ENCODE measurements around the gene HAAO.

Gene HAAO

GRCh38 chr2:42804891-42805290 lies 12.5 kb upstream of the HAAO start:
- Mint-ChIP-seq H3K4me1 (peaks cover 5% of the 10 kb centered on the region), H3K27ac (no peak overlapping the region), H3K36me3 (peaks cover 6% of the 10 kb centered on the region), H3K4me3 (no peak overlapping the region), H3K9me3 (no peaks in the 10 kb centered on the region)
- ATAC-seq = no peak
- DNase-seq (ENCODE audit: low spot score in 2 of 2) = no peak

GRCh38 chr2:42804338-42804737 lies 12.0 kb upstream of the HAAO start:
- no peak overlapping the region for H3K27ac Mint-ChIP-seq
- no peak for DNase-seq (ENCODE audit: low spot score in 2 of 2)

GRCh38 chr2:42802150-42802549 lies 9.8 kb upstream of the HAAO start:
- H3K4me3 Mint-ChIP-seq = no peak overlapping the region
- H3K27ac Mint-ChIP-seq = no peak overlapping the region
- no peaks in the 10 kb centered on the region for H3K4me1 Mint-ChIP-seq
- H3K9me3 Mint-ChIP-seq = no peaks in the 10 kb centered on the region
- ATAC-seq (no peak), DNase-seq (ENCODE audit: low spot score in 2 of 2) (no peak)
- no peaks in the 10 kb centered on the region for H3K36me3 Mint-ChIP-seq

More at GRCh38 chr2:42804338-42804737, 12.0 kb upstream of the HAAO start:
- no peak for ATAC-seq
- no peak overlapping the region for H3K4me3 Mint-ChIP-seq
- peaks cover 5% of the 10 kb centered on the region for H3K4me1 Mint-ChIP-seq
- no peaks in the 10 kb centered on the region for H3K9me3 Mint-ChIP-seq
- peaks cover 5% of the 10 kb centered on the region for H3K36me3 Mint-ChIP-seq

GRCh38 chr2:42801381-42801780 lies 9.0 kb upstream of the HAAO start:
- Mint-ChIP-seq H3K9me3 (no peaks in the 10 kb centered on the region), H3K4me3 (no peak overlapping the region), H3K4me1 (peaks cover 3% of the 10 kb centered on the region), H3K36me3 (no peaks in the 10 kb centered on the region), H3K27ac (no peak overlapping the region)
- ATAC-seq (no peak), DNase-seq (ENCODE audit: low spot score in 2 of 2) (no peak)

GRCh38 chr2:42800981-42801380 lies 8.6 kb upstream of the HAAO start:
- Mint-ChIP-seq H3K4me3 (no peak overlapping the region), H3K36me3 (no peaks in the 10 kb centered on the region), H3K4me1 (peaks cover 7% of the 10 kb centered on the region), H3K9me3 (no peaks in the 10 kb centered on the region), H3K27ac (no peak overlapping the region)
- no peak for DNase-seq (ENCODE audit: low spot score in 2 of 2)
- no peak for ATAC-seq

- H3K9me3 Mint-ChIP-seq = no peaks in the 10 kb centered on the region
- DNase-seq (ENCODE audit: low spot score in 2 of 2) (no peak), ATAC-seq (no peak)
- H3K36me3 Mint-ChIP-seq = no peaks in the 10 kb centered on the region
- peaks cover 12% of the 10 kb centered on the region for H3K4me1 Mint-ChIP-seq
- H3K4me3 Mint-ChIP-seq = no peak overlapping the region
- H3K27ac Mint-ChIP-seq = no peak overlapping the region
Measured at GRCh38 chr2:42800461-42800962, 8.1 kb upstream of the HAAO start.

- no peaks in the 10 kb centered on the region for H3K36me3 Mint-ChIP-seq
- no peak overlapping the region for H3K27ac Mint-ChIP-seq
- H3K4me1 Mint-ChIP-seq = peaks cover 17% of the 10 kb centered on the region
- no peak for ATAC-seq
- no peaks in the 10 kb centered on the region for H3K9me3 Mint-ChIP-seq
- DNase-seq (ENCODE audit: low spot score in 2 of 2) = no peak
- H3K4me3 Mint-ChIP-seq = no peak overlapping the region
Measured at GRCh38 chr2:42799881-42800280, 7.5 kb upstream of the HAAO start.

GRCh38 chr2:42797281-42797680 lies 4.9 kb upstream of the HAAO start:
- peak overlapping the region; percentile 38 for H3K4me3 Mint-ChIP-seq
- no peaks in the 10 kb centered on the region for H3K9me3 Mint-ChIP-seq
- peaks cover 28% of the 10 kb centered on the region for H3K4me1 Mint-ChIP-seq
- H3K36me3 Mint-ChIP-seq = no peaks in the 10 kb centered on the region
- H3K27ac Mint-ChIP-seq = peak overlapping the region; percentile 81
- no peak for DNase-seq (ENCODE audit: low spot score in 2 of 2)
- no peak for ATAC-seq

GRCh38 chr2:42796427-42797248 lies 4.3 kb upstream of the HAAO start:
- H3K4me1 Mint-ChIP-seq = peaks cover 34% of the 10 kb centered on the region
- peak; percentile 90 for ATAC-seq
- H3K4me3 Mint-ChIP-seq = peak overlapping the region; percentile 38
- no peak for DNase-seq (ENCODE audit: low spot score in 2 of 2)
- no peaks in the 10 kb centered on the region for H3K36me3 Mint-ChIP-seq
- H3K27ac Mint-ChIP-seq = peak overlapping the region; percentile 81
- H3K9me3 Mint-ChIP-seq = no peaks in the 10 kb centered on the region

- Mint-ChIP-seq H3K27ac (peak overlapping the region; percentile 81), H3K9me3 (no peaks in the 10 kb centered on the region), H3K36me3 (no peaks in the 10 kb centered on the region), H3K4me1 (peaks cover 42% of the 10 kb centered on the region), H3K4me3 (peak overlapping the region; percentile 38)
- DNase-seq (ENCODE audit: low spot score in 2 of 2) (no peak), ATAC-seq (peak; percentile 63)
Measured at GRCh38 chr2:42795841-42796301, 3.5 kb upstream of the HAAO start.

- DNase-seq (ENCODE audit: low spot score in 2 of 2) = no peak
- H3K4me1 Mint-ChIP-seq = peaks cover 42% of the 10 kb centered on the region
- peak overlapping the region; percentile 81 for H3K27ac Mint-ChIP-seq
- no peaks in the 10 kb centered on the region for H3K9me3 Mint-ChIP-seq
- no peak for ATAC-seq
- H3K36me3 Mint-ChIP-seq = no peaks in the 10 kb centered on the region
- no peak overlapping the region for H3K4me3 Mint-ChIP-seq
Measured at GRCh38 chr2:42795275-42795674, 2.9 kb upstream of the HAAO start.

- Mint-ChIP-seq H3K4me3 (no peak overlapping the region), H3K9me3 (no peaks in the 10 kb centered on the region), H3K27ac (no peak overlapping the region), H3K4me1 (peaks cover 42% of the 10 kb centered on the region), H3K36me3 (no peaks in the 10 kb centered on the region)
- DNase-seq (ENCODE audit: low spot score in 2 of 2) = no peak
- ATAC-seq = no peak
Measured at GRCh38 chr2:42794271-42795046, 2.1 kb upstream of the HAAO start.

GRCh38 chr2:42793334-42794270 lies 1.2 kb upstream of the HAAO start:
- peaks cover 43% of the 10 kb centered on the region for H3K4me1 Mint-ChIP-seq
- ATAC-seq = no peak
- H3K4me3 Mint-ChIP-seq = peak overlapping the region; percentile 62

GRCh38 chr2:42792087-42792582 lies 248 bp downstream of the HAAO start:
- Mint-ChIP-seq H3K36me3 (peaks cover 5% of the 10 kb centered on the region), H3K27ac (no peak overlapping the region), H3K4me3 (peak overlapping the region; percentile 62), H3K4me1 (peaks cover 53% of the 10 kb centered on the region), H3K9me3 (no peaks in the 10 kb centered on the region)
- DNase-seq (ENCODE audit: low spot score in 2 of 2) (no peak), ATAC-seq (no peak)

More at GRCh38 chr2:42793334-42794270, 1.2 kb upstream of the HAAO start:
- no peaks in the 10 kb centered on the region for H3K36me3 Mint-ChIP-seq
- no peak overlapping the region for H3K27ac Mint-ChIP-seq
- no peaks in the 10 kb centered on the region for H3K9me3 Mint-ChIP-seq
- DNase-seq (ENCODE audit: low spot score in 2 of 2) = no peak
